Testis (tissue), 2 donors: ENCODE measurements around the gene ITGB2.

Experiments
- POLR2A ChIP-seq: fragments of 450-650 bp; IDR thresholded peaks from one replicate; pipeline ENCODE4 v1.6.1; 2017; ENCODE audit warnings: antibody characterized with exemption, mild to moderate bottlenecking, moderate library complexity
- TF ChIP-seq, protein P1 (sequence below), 3 experiments: fragments of 450-650 bp in 2 of 3; fragments of 200-600 bp in 1 of 3; sonication (generic) in 1 of 3; IDR thresholded peaks; one replicate each; pipeline ENCODE4 v1.5.1; 2016 to 2019; ENCODE audit warnings: antibody characterized with exemption in 3 of 3, mild to moderate bottlenecking in 2 of 3, moderate library complexity in 1 of 3

DNA sequence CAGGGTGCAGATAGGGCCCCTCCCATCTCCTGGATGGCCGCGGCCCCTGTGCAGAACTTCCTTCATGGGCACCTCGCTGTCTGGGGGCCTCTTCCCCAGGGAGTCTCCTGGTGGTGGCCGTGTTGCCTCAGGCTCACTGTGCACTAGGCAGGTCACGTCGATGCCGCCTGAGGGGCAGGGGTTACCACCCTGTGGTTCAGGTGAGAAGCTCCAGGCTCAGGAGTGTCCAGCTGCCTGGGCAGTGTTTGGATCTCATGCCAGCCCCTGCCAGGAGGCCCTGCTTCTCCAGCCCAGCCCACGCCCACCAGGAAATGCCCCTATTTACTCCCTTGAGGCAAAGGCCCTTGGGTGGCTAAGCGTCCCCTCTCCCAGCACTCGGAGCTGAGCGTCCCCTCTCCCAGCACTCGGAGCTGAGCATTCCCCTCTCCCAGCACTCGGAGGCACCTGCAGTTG is 2.1 kb downstream of the ITGB2 start:
- TF ChIP-seq, protein P1, sequence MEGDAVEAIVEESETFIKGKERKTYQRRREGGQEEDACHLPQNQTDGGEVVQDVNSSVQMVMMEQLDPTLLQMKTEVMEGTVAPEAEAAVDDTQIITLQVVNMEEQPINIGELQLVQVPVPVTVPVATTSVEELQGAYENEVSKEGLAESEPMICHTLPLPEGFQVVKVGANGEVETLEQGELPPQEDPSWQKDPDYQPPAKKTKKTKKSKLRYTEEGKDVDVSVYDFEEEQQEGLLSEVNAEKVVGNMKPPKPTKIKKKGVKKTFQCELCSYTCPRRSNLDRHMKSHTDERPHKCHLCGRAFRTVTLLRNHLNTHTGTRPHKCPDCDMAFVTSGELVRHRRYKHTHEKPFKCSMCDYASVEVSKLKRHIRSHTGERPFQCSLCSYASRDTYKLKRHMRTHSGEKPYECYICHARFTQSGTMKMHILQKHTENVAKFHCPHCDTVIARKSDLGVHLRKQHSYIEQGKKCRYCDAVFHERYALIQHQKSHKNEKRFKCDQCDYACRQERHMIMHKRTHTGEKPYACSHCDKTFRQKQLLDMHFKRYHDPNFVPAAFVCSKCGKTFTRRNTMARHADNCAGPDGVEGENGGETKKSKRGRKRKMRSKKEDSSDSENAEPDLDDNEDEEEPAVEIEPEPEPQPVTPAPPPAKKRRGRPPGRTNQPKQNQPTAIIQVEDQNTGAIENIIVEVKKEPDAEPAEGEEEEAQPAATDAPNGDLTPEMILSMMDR (IDR thresholded peaks at IDR 0.05): no peak
- TF ChIP-seq POLR2A: no peak
